Epithelial cell of proximal tubule (primary cell): ENCODE results near the gene ADGRG1. TPM values are rescaled to one million over a fixed set of nuclear protein-coding genes. Genes with fewer than 3 reads are reported as not detected.
"Not testable (repeated sequence)": the region's sequence is repeated elsewhere in the genome, so short reads cannot be mapped to it uniquely, and the experiment has no call there.

ENCODE experiments used
- DNase-seq: peaks from one replicate; pipeline ENCODE4 v3.0.0-alpha.2; 2011; ENCODE audit warnings: low read depth
- H3K4me3 ChIP-seq: 2 replicates; pipeline ENCODE4 v1.5.1; 2011; ENCODE audit warnings: low read depth, mild to moderate bottlenecking, low read length
- CTCF ChIP-seq: conservative IDR thresholded peaks from 2 replicates; pipeline ENCODE4 v1.5.1; 2012; ENCODE audit warnings: low read depth, mild to moderate bottlenecking, low read length
- total RNA-seq: library from RNA; depleted of rRNA; stranded (reverse); fragments of >200 nt; gene quantifications from 2 replicates; pipeline ENCODE4 v1.2.3, GENCODE V29; 2015

Gene ADGRG1
- total RNA-seq, 1 donor from 2014 or later: 101 TPM

- H3K4me3 ChIP-seq: no peak overlapping the region
- peak; percentile 20 for DNase-seq
- TF ChIP-seq CTCF: peak; percentile 94
Measured at GRCh38 chr16:57591086-57591869, 37.2 kb upstream of the ADGRG1 start.

GRCh38 chr16:57591870-57592485, 36.5 kb upstream of the ADGRG1 start:
- DNase-seq: no peak
- no peak overlapping the region for H3K4me3 ChIP-seq
- no peak for TF ChIP-seq CTCF

- no peak for TF ChIP-seq CTCF
- no peak for DNase-seq
- no peak overlapping the region for H3K4me3 ChIP-seq
Measured at GRCh38 chr16:57592591-57593003, 35.8 kb upstream of the ADGRG1 start.

- no peak for DNase-seq
- TF ChIP-seq CTCF: no peak
- no peak overlapping the region for H3K4me3 ChIP-seq
Measured at GRCh38 chr16:57593021-57593420, 35.4 kb upstream of the ADGRG1 start.

GRCh38 chr16:57593990-57594389, 34.4 kb upstream of the ADGRG1 start:
- H3K4me3 ChIP-seq: no peak overlapping the region
- DNase-seq: no peak
- no peak for TF ChIP-seq CTCF

GRCh38 chr16:57594531-57595031, 33.8 kb upstream of the ADGRG1 start:
- H3K4me3 ChIP-seq: no peak overlapping the region
- no peak for DNase-seq
- TF ChIP-seq CTCF: no peak

- not testable (repeated sequence) for H3K4me3 ChIP-seq, DNase-seq
Measured at GRCh38 chr16:57596234-57596633, 32.2 kb upstream of the ADGRG1 start.
